ENCODE measurements around the gene CNMD.
"Not testable (repeated sequence)": the region's sequence is repeated elsewhere in the genome, so short reads cannot be mapped to it uniquely, and the experiment has no call there.

Gene CNMD

GRCh38 chr13:52743988-52744387, 4.4 kb upstream of the CNMD start:
- no peak for DNase-seq

- no peak for DNase-seq
These were observed 3.9 kb upstream of the CNMD start for GRCh38 chr13:52743569-52743968.

- DNase-seq: no peak
These were observed 727 bp downstream of the CNMD start for GRCh38 chr13:52738719-52739467.

GRCh38 chr13:52737965-52738364, 1.7 kb downstream of the CNMD start:
- DNase-seq: no peak

- DNase-seq: no peak
These were observed 2.2 kb downstream of the CNMD start for GRCh38 chr13:52737451-52737850.

- no peak for DNase-seq
These were observed 2.7 kb downstream of the CNMD start for GRCh38 chr13:52736891-52737290.

GRCh38 chr13:52734075-52734623, 5.5 kb downstream of the CNMD start:
- DNase-seq: no peak

GRCh38 chr13:52726258-52726657, 13.4 kb downstream of the CNMD start:
- no peak for DNase-seq

- DNase-seq: no peak
These were observed 14.3 kb downstream of the CNMD start for GRCh38 chr13:52725302-52725701.

- DNase-seq: no peak
These were observed 16.4 kb downstream of the CNMD start for GRCh38 chr13:52723181-52723580.

GRCh38 chr13:52721356-52721755, 18.3 kb downstream of the CNMD start:
- not testable (repeated sequence) for DNase-seq

GRCh38 chr13:52720904-52721303, 18.7 kb downstream of the CNMD start:
- not testable (repeated sequence) for DNase-seq

GRCh38 chr13:52713894-52714293, 25.7 kb downstream of the CNMD start:
- DNase-seq: no peak

- DNase-seq: no peak
These were observed 27.2 kb downstream of the CNMD start for GRCh38 chr13:52712385-52712784.

GRCh38 chr13:52711286-52711685, 28.3 kb downstream of the CNMD start:
- no peak for DNase-seq

GRCh38 chr13:52708266-52708665, 31.4 kb downstream of the CNMD start:
- DNase-seq: not testable (repeated sequence)

- DNase-seq: no peak
These were observed 32.2 kb downstream of the CNMD start for GRCh38 chr13:52707375-52707774.

GRCh38 chr13:52706081-52706480, 33.5 kb downstream of the CNMD start:
- no peak for DNase-seq

- DNase-seq: no peak
These were observed 36.1 kb downstream of the CNMD start for GRCh38 chr13:52703482-52703881.

- DNase-seq: no peak
These were observed 37.7 kb downstream of the CNMD start for GRCh38 chr13:52701728-52702465.

GRCh38 chr13:52696566-52696965, 43.1 kb downstream of the CNMD start:
- no peak for DNase-seq

GRCh38 chr13:52695856-52696255, 43.8 kb downstream of the CNMD start:
- DNase-seq: no peak

GRCh38 chr13:52686376-52686775, 53.2 kb downstream of the CNMD start:
- DNase-seq: no peak

GRCh38 chr13:52685806-52686205, 53.8 kb downstream of the CNMD start:
- DNase-seq: not testable (repeated sequence)
